HG02678 (cell line): Measurements from ENCODE around the gene KBTBD2.
"Not testable (repeated sequence)": the region's sequence is repeated elsewhere in the genome, so short reads cannot be mapped to it uniquely, and the experiment has no call there.

ENCODE experiments used
- ATAC-seq: cut with Tn5 transposase; IDR thresholded peaks from one replicate; pipeline ENCODE4 v1.9.1; 2021; ENCODE audit warnings: mild to moderate bottlenecking, moderate library complexity; ENCODE audit not compliant: unreplicated experiment

The KBTBD2 gene

GRCh38 chr7:32891043-32891799 lies at the start of gene KBTBD2:
KBTBD2 (minus strand) TSS chr7:32891760; CDS start chr7:32879604, 12,156 bp downstream.
- ATAC-seq: peak; percentile 65

- ATAC-seq: no peak
Observed at GRCh38 chr7:32941181-32941580, 49.6 kb upstream of the KBTBD2 start.

- no peak for ATAC-seq
Observed at GRCh38 chr7:32937344-32938174, 46.0 kb upstream of the KBTBD2 start.

DNA sequence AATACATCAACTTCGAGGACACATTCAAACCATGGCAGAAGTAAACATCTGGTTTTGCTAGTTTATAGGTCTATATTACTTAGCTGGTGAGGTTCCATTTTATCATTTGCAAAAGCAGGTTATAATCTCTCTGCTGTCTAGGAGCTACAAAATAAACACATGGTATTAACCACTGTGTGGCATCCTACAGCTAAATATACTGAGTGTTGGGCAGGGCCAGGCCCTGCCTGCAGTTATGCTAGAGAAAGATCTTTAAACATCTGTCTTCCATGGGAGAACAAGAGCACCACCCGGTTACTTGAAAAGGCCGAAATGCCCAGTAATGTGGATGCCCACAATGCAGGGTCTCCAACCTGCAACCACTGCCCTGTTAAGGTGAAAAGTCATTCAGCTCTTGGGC lies 45.1 kb upstream of the KBTBD2 start:
- no peak for ATAC-seq

DNA sequence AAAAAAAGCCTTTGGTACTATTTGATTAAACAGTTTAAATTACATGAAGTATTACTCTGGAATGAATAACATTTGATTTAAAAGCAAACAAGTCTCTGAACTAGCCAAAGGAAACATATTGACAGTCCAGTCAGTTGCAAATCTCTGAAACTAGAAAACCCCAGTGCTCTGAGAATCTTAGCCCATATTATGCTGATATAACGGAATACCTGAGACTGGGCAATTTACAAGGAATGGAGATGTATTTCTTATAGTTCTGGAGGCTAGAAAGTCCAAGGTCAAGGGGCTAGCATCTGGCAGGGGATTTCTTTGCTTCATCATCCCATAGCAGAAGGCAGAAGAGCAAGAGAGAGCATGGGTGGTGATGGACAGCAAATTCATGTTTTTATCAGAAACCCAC lies 44.0 kb upstream of the KBTBD2 start:
- ATAC-seq: no peak

DNA sequence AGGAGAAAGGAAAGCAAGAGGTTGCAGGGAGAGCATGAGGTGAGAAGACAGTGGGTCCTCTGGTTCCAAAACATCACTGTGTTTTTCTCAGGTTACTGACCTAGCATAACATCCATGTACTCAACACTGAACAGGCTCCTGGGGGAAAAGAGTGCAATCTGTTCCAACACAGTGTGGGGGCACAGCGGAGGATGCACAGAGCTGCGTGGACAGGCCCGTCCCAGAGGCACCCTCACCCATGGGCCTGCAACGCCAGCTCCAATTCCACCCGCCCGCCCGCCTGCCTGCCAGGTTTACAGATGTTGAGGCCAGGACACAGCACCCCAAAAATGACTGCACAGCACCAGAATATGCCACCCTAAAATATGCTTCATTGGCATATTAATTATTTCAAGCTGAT lies 38.8 kb upstream of the KBTBD2 start:
- no peak for ATAC-seq

DNA sequence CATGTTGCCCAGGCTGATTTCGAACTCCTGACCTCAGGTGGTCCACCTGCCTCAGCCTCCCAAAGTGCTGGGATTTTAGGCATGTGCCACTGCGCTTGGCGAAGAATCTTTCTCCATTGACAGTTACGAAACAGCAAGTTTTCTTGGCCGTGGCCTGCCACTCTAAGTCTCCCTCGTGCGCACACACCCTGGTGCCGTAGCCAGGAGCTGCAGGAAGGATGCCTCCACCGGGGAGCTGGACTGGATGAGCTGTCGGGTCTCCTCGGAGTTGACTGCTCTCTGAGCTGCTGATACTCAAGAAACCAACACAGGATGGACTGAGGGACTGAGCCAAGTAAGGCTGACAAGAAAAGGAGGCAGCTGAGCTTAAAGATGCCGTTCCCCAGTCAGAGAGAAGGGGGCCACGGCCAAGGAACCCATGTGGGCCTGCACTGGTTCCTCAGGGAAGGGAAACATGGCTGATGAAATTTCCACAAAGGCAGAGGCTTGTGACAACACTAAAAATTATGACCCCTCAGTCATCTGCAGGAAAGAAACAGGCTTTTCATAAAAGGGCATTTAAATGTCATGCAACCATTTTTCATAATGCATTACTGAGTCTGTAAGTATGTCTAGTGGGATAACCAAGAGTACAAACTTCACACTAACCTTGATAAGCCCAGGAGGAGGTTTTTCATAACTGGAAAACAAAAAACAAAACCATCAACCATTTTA lies 38.0 kb upstream of the KBTBD2 start:
- no peak for ATAC-seq

GRCh38 chr7:32928785-32929298 lies 37.3 kb upstream of the KBTBD2 start:
- no peak for ATAC-seq

GRCh38 chr7:32921896-32922295 lies 30.3 kb upstream of the KBTBD2 start:
- no peak for ATAC-seq

- ATAC-seq: not testable (repeated sequence)
Observed at GRCh38 chr7:32916994-32917393, 25.4 kb upstream of the KBTBD2 start.

- ATAC-seq: no peak
Observed at GRCh38 chr7:32916006-32916405, 24.4 kb upstream of the KBTBD2 start.

- ATAC-seq: no peak
Observed at GRCh38 chr7:32915041-32915536, 23.5 kb upstream of the KBTBD2 start.

GRCh38 chr7:32914184-32914583 lies 22.6 kb upstream of the KBTBD2 start:
- no peak for ATAC-seq

GRCh38 chr7:32910195-32910594 lies 18.6 kb upstream of the KBTBD2 start:
- ATAC-seq: no peak

- ATAC-seq: peak; percentile 90
Observed at GRCh38 chr7:32905175-32905662, 13.7 kb upstream of the KBTBD2 start.

GRCh38 chr7:32901629-32902028 lies 10.1 kb upstream of the KBTBD2 start:
- ATAC-seq: no peak

- no peak for ATAC-seq
Observed at GRCh38 chr7:32900433-32900995, 9.0 kb upstream of the KBTBD2 start.

DNA sequence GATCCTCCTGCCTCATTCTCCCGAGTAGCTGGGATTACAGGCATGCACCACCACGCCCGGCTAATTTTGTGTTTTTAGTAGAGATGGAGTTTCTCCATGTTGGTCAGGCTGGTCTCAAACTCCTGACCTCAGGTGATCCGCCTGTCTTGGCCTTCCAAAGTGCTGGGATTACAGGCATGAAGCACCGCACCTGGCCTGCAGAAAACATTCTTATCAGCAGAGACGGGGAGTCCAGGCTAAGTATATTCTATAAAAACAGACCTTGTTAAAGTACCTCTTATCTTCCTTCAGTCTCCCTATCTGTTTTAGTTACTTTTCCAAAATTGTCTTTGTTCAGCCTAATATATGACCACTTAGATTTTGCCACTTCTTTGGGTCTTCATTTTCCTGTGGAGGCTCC lies 5.8 kb upstream of the KBTBD2 start:
- not testable (repeated sequence) for ATAC-seq

- no peak for ATAC-seq
Observed at GRCh38 chr7:32896564-32897347, 5.2 kb upstream of the KBTBD2 start.

DNA sequence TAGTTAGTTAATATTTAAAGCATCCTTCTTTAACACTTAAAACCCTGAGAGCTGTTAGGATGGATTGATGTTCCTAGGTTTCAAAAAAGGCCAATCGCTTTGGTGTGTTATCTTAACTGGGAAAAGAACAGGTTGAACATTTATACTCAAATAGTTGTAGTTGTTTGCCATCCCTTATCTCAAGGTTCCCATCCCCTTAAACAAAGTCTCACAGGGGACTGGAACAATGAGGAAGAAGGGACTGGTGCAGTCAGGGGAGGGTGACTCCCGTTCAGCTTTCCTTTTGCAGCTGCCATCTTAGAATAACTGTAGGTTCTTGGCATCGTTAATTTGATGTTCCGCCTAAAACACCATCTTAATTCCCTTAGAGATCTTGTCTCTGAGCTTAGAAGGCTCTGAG lies 2.6 kb upstream of the KBTBD2 start:
- no peak for ATAC-seq
